ENCODE data around the gene OXA1L.

DNA sequence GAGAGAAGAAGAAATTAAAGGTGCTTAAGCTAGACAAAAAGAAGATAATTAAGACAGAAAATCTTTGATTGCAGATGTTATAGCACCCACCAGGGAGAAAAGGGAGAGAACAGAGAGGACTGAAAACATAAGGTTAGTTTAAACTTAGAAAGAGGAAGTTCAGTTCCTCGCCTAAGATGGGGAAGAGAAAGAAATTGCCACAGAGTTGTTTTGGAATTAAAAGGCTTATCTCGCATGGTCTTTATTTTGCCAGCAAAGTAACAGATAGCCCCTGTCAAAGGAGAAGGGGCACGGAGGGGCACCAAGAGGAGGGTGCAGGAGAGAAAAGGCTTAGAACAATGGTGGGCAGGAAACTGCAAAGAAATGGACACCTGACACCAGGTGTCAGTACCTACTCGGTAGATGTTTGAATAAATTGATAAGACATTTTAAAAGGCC is 17.8 kb upstream of the OXA1L start:
- TF ChIP-seq CTCF (IDR thresholded peaks at IDR 0.05; ENCODE audit: low read length) (no peak), EZH2 (IDR thresholded peaks at IDR 0.05; ENCODE audit: borderline replicate concordance, low read length) (no peak)

Measured in OCI-LY1 (cell line).